ENCODE results near the gene AUTS2. TPM values are rescaled to one million over a fixed set of nuclear protein-coding genes. Genes with fewer than 3 reads are reported as not detected.

Gene AUTS2
- total RNA-seq, 4 donors from 2014 or later: 29.8 to 114 (median 59.4) TPM

GRCh38 chr7:70032649-70033048 is 434.4 kb downstream of the AUTS2 start:
- H3K4me1 ChIP-seq: no peaks in the 10 kb centered on the region
- no peak for TF ChIP-seq CTCF (IDR thresholded peaks at IDR 0.05)
- TF ChIP-seq POLR2AphosphoS5 (IDR thresholded peaks at IDR 0.05): no peak
- intact Hi-C loops (cut with DNase I; ENCODE audit: low total_unique reads) (loop anchor here (5.0 kb wide), 1 partner anchor 915 kb away; no protein-coding TSS in a partner anchor), in situ Hi-C loops (cut with MboI; ENCODE audit: low pct_ligation_motif_present in 1 of 4, low pct_unique_long_range_greater_than_20kb in 1 of 4, low sequenced_read_pairs in 3 of 4) (loop anchor here in 1 of 4 donors (25.0 kb wide), 1 partner anchor 655 kb away; no protein-coding TSS in a partner anchor)
- H3K36me3 ChIP-seq: no peaks in the 10 kb centered on the region
- H3K4me3 ChIP-seq: no peak overlapping the region
- no peaks in the 10 kb centered on the region for H3K9me3 ChIP-seq
- H3K27me3 ChIP-seq: no peaks in the 10 kb centered on the region
- no peak overlapping the region for H3K27ac ChIP-seq
- no peak for DNase-seq

GRCh38 chr7:70033226-70033625 is 435.0 kb downstream of the AUTS2 start:
- no peak overlapping the region for H3K27ac ChIP-seq
- no peak overlapping the region for H3K4me3 ChIP-seq
- in situ Hi-C loops (cut with MboI; ENCODE audit: low pct_ligation_motif_present in 1 of 4, low pct_unique_long_range_greater_than_20kb in 1 of 4, low sequenced_read_pairs in 3 of 4) (loop anchor here in 1 of 4 donors (25.0 kb wide), 1 partner anchor 654 kb away; no protein-coding TSS in a partner anchor), intact Hi-C loops (cut with DNase I; ENCODE audit: low total_unique reads) (loop anchor here (5.0 kb wide), 1 partner anchor 916 kb away; no protein-coding TSS in a partner anchor)
- no peaks in the 10 kb centered on the region for H3K4me1 ChIP-seq
- no peak for DNase-seq
- no peak for TF ChIP-seq POLR2AphosphoS5 (IDR thresholded peaks at IDR 0.05)
- TF ChIP-seq CTCF (IDR thresholded peaks at IDR 0.05): no peak
- no peak for TF ChIP-seq EP300 (IDR thresholded peaks at IDR 0.05; ENCODE audit: low read depth)
- no peak for TF ChIP-seq POLR2A (IDR thresholded peaks at IDR 0.05)
- H3K36me3 ChIP-seq: no peaks in the 10 kb centered on the region
- H3K9me3 ChIP-seq: no peaks in the 10 kb centered on the region
- H3K27me3 ChIP-seq: no peaks in the 10 kb centered on the region

- H3K36me3 ChIP-seq: no peaks in the 10 kb centered on the region
- TF ChIP-seq POLR2A (IDR thresholded peaks at IDR 0.05): no peak
- TF ChIP-seq EP300 (IDR thresholded peaks at IDR 0.05; ENCODE audit: low read depth): no peak
- H3K4me3 ChIP-seq: no peak overlapping the region
- no peaks in the 10 kb centered on the region for H3K27me3 ChIP-seq
- no peaks in the 10 kb centered on the region for H3K4me1 ChIP-seq
- DNase-seq: no peak
- no peaks in the 10 kb centered on the region for H3K9me3 ChIP-seq
- no peak overlapping the region for H3K27ac ChIP-seq
- intact Hi-C loops (cut with DNase I; ENCODE audit: low total_unique reads) (loop anchor here (5.0 kb wide), 1 partner anchor 918 kb away; no protein-coding TSS in a partner anchor), in situ Hi-C loops (cut with MboI; ENCODE audit: low pct_ligation_motif_present in 1 of 4, low pct_unique_long_range_greater_than_20kb in 1 of 4, low sequenced_read_pairs in 3 of 4) (loop anchor here in 1 of 4 donors (25.0 kb wide), 1 partner anchor 652 kb away; no protein-coding TSS in a partner anchor)
Observed at GRCh38 chr7:70034999-70035398, 436.7 kb downstream of the AUTS2 start.

GRCh38 chr7:70035519-70035918 is 437.2 kb downstream of the AUTS2 start:
- intact Hi-C loops (cut with DNase I; ENCODE audit: low total_unique reads): no loop called here
- Histone ChIP-seq H3K4me1 (no peaks in the 10 kb centered on the region), H3K4me3 (no peak overlapping the region), H3K27ac (no peak overlapping the region), H3K9me3 (no peaks in the 10 kb centered on the region), H3K36me3 (no peaks in the 10 kb centered on the region), H3K27me3 (no peaks in the 10 kb centered on the region)
- TF ChIP-seq POLR2A (IDR thresholded peaks at IDR 0.05): no peak
- no peak for TF ChIP-seq CTCF (IDR thresholded peaks at IDR 0.05)
- TF ChIP-seq EP300 (IDR thresholded peaks at IDR 0.05; ENCODE audit: low read depth): no peak
- no peak for TF ChIP-seq POLR2AphosphoS5 (IDR thresholded peaks at IDR 0.05)
- no peak for DNase-seq
- WGBS, 2 donors (ENCODE audit: low coverage in 1 of 2): 66% methylated on average over 4 of the region's 4 CpGs
- in situ Hi-C loops (cut with MboI; ENCODE audit: low pct_ligation_motif_present in 1 of 4, low pct_unique_long_range_greater_than_20kb in 1 of 4, low sequenced_read_pairs in 3 of 4): loop anchor here in 1 of 4 donors (25.0 kb wide), 1 partner anchor 652 kb away; no protein-coding TSS in a partner anchor

GRCh38 chr7:70035955-70036354 is 437.7 kb downstream of the AUTS2 start:
- no peaks in the 10 kb centered on the region for H3K4me1 ChIP-seq
- H3K27me3 ChIP-seq: no peaks in the 10 kb centered on the region
- H3K4me3 ChIP-seq: no peak overlapping the region
- no peaks in the 10 kb centered on the region for H3K9me3 ChIP-seq
- in situ Hi-C loops (cut with MboI; ENCODE audit: low pct_ligation_motif_present in 1 of 4, low pct_unique_long_range_greater_than_20kb in 1 of 4, low sequenced_read_pairs in 3 of 4) (loop anchor here in 1 of 4 donors (25.0 kb wide), 1 partner anchor 651 kb away; no protein-coding TSS in a partner anchor), intact Hi-C loops (cut with DNase I; ENCODE audit: low total_unique reads) (no loop called here)
- H3K27ac ChIP-seq: no peak overlapping the region
- no peak for DNase-seq
- H3K36me3 ChIP-seq: no peaks in the 10 kb centered on the region
- no peak for TF ChIP-seq POLR2A (IDR thresholded peaks at IDR 0.05)
- TF ChIP-seq EP300 (IDR thresholded peaks at IDR 0.05; ENCODE audit: low read depth): no peak
- TF ChIP-seq CTCF (IDR thresholded peaks at IDR 0.05): no peak
- TF ChIP-seq POLR2AphosphoS5 (IDR thresholded peaks at IDR 0.05): no peak
- 92 to 96% methylated on average over 6 of the region's 6 CpGs for WGBS, 2 donors (ENCODE audit: low coverage in 1 of 2)
